Activated CD8-positive, alpha-beta memory T cell treated with anti-CD3 and anti-CD28 coated beads, Interleukin-2, amount 50 U/mL, for 24 hours (primary cell): Measurements from ENCODE around the gene LENG1.
"Not testable (repeated sequence)": the region's sequence is repeated elsewhere in the genome, so short reads cannot be mapped to it uniquely, and the experiment has no call there.

Experiments
- DNase-seq: peaks from one replicate; pipeline ENCODE4 v3.0.0-alpha.2; 2020; ENCODE audit errors: extremely low read depth

LENG1 gene

DNA sequence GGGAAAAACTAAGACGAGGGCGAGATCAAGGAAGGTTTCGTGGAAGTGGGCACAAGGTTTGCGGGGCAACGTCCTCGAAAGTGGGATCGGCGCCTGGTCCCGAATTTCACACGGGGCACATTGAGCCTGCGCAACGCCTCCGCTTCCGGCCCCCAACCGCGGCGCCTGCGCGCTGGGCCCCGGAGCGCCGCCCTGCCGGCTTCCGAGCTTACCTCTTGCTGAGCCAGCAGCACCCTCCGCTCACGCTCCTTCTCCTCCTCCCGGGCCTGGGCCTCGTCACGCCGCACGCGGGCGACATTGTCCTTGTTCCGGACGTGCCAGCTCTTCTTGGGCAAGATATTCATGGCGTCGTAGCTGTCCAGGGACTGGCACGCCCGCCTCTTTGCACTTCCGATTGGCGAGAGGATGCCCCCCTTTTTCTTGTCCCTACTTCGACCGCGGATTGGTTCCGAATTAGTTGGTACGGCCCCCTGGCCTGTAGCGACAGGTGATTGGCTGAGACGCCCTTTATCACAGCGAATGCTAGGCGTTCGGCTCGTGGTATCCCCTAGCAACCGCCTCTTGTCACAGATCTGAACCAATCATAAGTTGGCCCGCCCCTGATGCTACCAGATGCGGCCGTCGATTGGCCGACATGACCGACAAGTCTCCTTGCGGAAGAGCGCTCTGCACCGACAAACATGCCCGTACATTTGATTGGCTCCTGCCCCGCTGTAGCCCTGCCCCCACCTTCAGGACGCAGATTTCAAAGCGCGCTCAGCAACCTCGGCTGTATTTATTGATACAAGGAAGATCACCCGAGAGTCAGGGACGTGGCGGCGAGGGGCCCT is at the start of gene LENG1:
Gene LENG1 (minus strand): TSS at position 370 of the 830 bp plus-strand sequence. CDS start 26 bp downstream, at position 344.
- peak; percentile 98 for DNase-seq

DNA sequence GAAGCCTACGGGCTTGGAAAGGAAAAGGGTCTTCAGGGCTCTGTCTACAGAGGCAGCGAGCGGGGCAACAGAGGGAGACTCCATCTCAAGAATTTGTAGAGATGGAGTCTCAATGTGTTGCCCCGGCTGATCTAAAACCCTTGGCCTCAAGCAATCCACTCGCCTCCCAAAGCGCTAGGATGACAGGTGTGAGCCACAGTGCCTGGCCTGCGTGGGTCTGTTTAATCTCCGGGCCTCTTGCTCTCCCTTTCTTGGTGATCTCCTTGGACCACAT is 49.2 kb upstream of the LENG1 start:
- DNase-seq, result no peak

- DNase-seq, result no peak
Measured at GRCh38 chr19:54207983-54208783, 48.7 kb upstream of the LENG1 start.

- no peak for DNase-seq
Measured at GRCh38 chr19:54207676-54207982, 48.1 kb upstream of the LENG1 start.

DNA sequence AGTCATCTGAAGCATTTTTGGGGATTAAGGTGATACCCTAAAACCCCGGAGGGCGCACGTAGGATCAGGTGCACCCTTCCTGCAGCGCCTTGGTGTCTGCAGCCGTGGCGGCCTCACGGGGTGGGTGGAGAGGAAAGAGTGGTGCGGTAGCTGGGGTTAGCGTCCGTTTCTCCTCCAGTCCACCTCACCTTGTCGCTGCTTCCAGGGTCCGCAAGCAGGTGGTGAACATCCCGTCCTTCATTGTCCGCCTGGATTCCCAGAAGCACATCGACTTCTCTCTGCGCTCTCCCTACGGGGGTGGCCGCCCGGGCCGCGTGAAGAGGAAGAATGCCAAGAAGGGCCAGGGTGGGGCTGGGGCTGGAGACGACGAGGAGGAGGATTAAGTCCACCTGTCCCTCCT is 47.7 kb upstream of the LENG1 start:
- not testable (repeated sequence) for DNase-seq

GRCh38 chr19:54206831-54207177 is 47.3 kb upstream of the LENG1 start:
- DNase-seq, result no peak

- DNase-seq, result no peak
Measured at GRCh38 chr19:54206030-54206830, 46.7 kb upstream of the LENG1 start.

GRCh38 chr19:54204767-54205468 is 45.4 kb upstream of the LENG1 start:
- no peak for DNase-seq

GRCh38 chr19:54203151-54203611 is 43.7 kb upstream of the LENG1 start:
- DNase-seq, result no peak

- DNase-seq, result no peak
Measured at GRCh38 chr19:54201980-54202379, 42.5 kb upstream of the LENG1 start.

- no peak for DNase-seq
Measured at GRCh38 chr19:54201172-54201701, 41.7 kb upstream of the LENG1 start.

DNA sequence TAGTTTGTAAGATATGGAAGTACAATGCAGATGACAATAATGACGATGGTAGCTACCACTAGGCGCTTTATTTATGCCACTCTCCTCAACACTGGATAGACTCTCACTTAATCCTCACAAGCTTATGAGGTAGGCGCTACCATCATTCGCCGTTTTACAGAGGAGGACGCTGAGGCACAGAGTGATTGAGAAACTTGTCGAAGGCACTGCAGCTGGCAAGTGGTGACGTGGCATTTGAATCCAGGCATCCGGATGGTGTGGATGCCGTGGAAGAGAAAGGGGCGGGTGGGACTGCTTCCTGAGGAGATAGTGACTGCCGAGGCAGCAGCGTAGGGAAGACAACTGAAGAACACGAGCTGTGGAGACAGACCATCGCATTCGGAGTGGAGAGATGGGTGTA is 39.9 kb upstream of the LENG1 start:
- no peak for DNase-seq

DNA sequence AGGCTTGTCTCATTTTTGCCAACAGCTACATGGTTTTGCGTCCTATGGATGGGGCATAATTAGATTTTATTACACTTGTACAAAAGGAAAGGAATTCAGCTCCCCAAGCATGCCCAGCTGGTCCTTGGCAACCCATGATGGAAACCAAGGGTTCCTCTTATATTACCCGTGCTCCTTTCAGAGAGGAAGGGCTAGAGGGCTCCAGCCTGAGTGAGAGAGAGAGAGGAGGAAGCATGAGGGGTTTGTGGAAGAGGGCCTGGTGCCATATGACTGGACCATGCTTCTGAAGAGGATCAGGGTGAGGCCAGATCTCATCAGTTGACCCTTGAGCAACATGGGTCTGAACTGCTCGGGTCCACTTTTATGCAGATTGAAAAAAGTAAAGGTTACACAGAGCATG is 37.6 kb upstream of the LENG1 start:
- no peak for DNase-seq

DNA sequence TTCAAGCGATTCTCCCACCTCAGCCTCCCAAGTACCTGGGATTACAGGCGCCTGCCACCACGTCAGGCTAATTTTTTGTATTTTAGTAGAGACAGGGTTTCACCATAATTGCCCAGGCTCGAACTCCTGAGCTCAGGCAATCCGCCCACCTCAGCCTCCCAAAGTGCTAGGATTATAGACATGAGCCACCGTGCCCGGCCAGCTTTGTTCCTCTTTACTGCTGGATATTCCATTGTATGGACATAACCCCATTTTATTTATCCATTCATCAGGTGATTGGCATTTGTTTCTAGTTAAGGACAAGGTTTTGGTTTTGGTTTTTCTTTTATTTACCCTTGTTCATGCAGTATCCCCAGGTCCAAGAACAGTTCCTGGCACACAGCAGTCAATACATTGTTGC is 37.0 kb upstream of the LENG1 start:
- no peak for DNase-seq

DNA sequence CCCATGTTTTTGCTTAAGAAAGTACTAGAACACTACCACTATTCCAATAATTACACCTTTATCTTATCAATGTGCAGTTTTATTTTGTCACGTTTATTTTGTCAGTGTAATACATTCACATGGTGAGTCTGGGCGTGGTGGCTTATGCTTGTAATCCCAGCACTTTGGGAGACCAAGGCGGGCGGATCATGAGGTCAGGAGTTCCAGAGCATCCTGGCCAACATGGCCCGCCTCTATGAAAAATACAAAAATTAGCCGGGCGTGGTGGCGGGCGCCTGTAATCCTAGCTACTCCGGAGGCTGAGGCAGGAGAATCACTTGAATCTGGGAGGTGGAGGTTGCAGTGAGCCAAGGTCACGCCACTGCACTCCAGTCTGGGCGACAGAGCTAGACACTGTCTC is 34.9 kb upstream of the LENG1 start:
- DNase-seq, result not testable (repeated sequence)

- DNase-seq, result no peak
Measured at GRCh38 chr19:54193011-54193410, 33.5 kb upstream of the LENG1 start.

DNA sequence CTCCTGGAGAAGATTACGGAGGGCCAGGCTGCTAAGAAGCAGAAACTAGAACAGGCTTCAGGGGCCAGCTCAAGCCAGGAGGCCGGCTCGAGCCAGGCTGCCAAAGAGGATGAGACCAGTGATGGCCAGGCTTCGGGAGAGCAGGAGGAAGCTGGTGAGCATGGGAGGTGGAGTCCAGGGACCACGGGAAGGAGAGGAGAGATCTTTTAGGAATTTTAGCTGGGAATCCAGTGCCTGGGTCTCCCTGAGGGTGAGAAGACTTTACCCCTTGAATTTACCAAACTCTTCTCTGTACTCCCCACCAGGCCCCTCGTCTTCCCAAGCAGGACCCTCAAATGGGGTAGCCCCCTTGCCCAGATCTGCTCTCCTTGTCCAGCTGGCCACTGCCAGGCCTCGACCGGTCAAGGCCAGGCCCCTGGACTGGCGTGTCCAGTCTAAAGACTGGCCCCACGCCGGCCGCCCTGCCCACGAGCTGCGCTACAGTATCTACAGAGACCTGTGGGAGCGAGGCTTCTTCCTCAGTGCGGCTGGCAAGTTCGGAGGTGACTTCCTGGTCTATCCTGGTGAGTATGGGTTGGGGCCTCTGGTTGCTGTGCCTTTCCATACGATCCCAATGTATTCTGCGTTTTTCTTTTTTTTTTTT is 32.4 kb upstream of the LENG1 start:
- DNase-seq, result no peak

DNA sequence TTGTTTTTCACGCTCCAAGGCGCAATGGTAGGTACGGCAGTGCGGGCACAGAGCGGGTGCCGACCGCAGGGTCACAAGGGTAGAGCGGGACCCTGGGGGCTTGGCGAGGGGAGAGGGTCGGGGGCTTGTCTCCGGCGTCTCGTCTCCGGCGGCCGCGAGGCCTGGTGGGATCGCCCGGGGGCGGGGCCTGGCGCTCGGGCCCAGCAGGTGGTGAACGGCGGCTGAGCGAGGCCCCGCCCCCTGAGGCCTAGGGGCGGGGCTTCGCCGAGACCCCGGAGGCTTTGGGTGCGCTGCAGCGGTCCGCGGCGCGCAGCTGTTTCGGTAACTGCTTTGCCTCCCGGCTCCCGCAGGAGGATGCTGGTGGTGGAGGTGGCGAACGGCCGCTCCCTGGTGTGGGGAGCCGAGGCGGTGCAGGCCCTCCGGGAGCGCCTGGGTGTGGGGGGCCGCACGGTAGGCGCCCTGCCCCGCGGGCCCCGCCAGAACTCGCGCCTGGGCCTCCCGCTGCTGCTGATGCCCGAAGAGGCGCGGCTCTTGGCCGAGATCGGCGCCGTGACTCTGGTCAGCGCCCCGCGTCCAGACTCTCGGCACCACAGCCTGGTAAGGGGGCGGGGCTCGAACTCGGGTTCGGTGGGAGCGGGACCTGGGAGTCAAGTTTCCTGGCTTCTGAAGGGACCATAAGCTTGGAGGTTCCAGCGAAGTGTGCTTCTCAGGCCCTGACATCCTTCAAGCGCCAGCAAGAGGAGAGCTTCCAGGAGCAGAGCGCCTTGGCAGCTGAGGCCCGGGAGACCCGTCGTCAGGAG is 31.7 kb upstream of the LENG1 start, which contains the start of gene TSEN34:
Gene TSEN34 (plus strand): TSS at position 298 of the 800 bp plus-strand sequence. CDS start 57 bp downstream, at position 355.
- peak; percentile 60 for DNase-seq

GRCh38 chr19:54190503-54191010 is 31.0 kb upstream of the LENG1 start:
- DNase-seq, result peak; percentile 100
